Panc1 (cell line): Measurements from ENCODE around the gene MAPKAP1. TPM values are rescaled to one million over a fixed set of nuclear protein-coding genes. Genes with fewer than 3 reads are reported as not detected.
A peak's percentile ranks its signal among the peaks of the same experiment; 100 is the strongest.

Experiments used
- ATAC-seq: fragments of 200-7000 bp; cut with Tn5 transposase; 2 replicates; pipeline ENCODE4 v1.9.1; 2020; ENCODE audit warnings: mild to moderate bottlenecking, moderate library complexity
- BruUV-seq: library from RNA; stranded (reverse); fragments of 400-500 nt; replicated peaks from 2 replicates; lab custom pipeline; 2021; lab: Mats Ljungman, UMichigan
- CTCF ChIA-PET: fragments of 300-600 bp; sonication (Branson Sonifier 250); formaldehyde crosslinking; loops from one replicate; lab custom pipeline; 2022; ENCODE audit warnings: antibody characterized with exemption; lab: Charles Lee
- POLR2A ChIA-PET: fragments of 300-600 bp; sonication (Branson Sonifier 250); formaldehyde crosslinking; loops from one replicate; lab custom pipeline; 2022; ENCODE audit warnings: antibody characterized with exemption; lab: Charles Lee
- DNase-seq: peaks from one replicate; pipeline ENCODE4 v3.0.0-alpha.2; 2010; ENCODE audit warnings: low read depth, low spot score
- H3K27ac ChIP-seq: 2 replicates; pipeline ENCODE4 v1.5.1; 2011; ENCODE audit warnings: mild to moderate bottlenecking, low read length, inconsistent platforms
- H3K27me3 ChIP-seq: fragments of 200-500 bp; sonication (Bioruptor generic); 2 replicates; pipeline ENCODE4 v1.6.0; 2014; ENCODE audit warnings: low read length, inconsistent platforms; ENCODE audit not compliant: control insufficient read depth, insufficient read depth
- H3K36me3 ChIP-seq: fragments of 200-500 bp; sonication (Bioruptor generic); 2 replicates; pipeline ENCODE4 v1.5.1; 2014; ENCODE audit warnings: inconsistent platforms, mild to moderate bottlenecking, low read length, moderate library complexity; ENCODE audit not compliant: control insufficient read depth, insufficient read depth
- H3K4me1 ChIP-seq: 2 replicates; pipeline ENCODE4 v1.5.1; 2011; ENCODE audit warnings: inconsistent platforms, mild to moderate bottlenecking, low read length, moderate library complexity; ENCODE audit not compliant: control insufficient read depth, insufficient read depth
- H3K4me3 ChIP-seq, 2 experiments: 2 replicates each; pipeline ENCODE4 v1.5.1; 2011 to 2012; ENCODE audit warnings: low read depth in 2 of 2, low read length in 2 of 2, mild to moderate bottlenecking in 2 of 2, inconsistent platforms in 1 of 2, moderate library complexity in 1 of 2
- H3K9me3 ChIP-seq: fragments of 200-500 bp; sonication (Bioruptor generic); 2 replicates; pipeline ENCODE4 v1.5.1; 2014; ENCODE audit warnings: low read depth, mild to moderate bottlenecking, inconsistent platforms, low read length, moderate library complexity; ENCODE audit not compliant: control insufficient read depth, insufficient read depth
- POLR2AphosphoS5 ChIP-seq: IDR thresholded peaks from 2 replicates; pipeline ENCODE4 v1.6.1; 2012; ENCODE audit warnings: mild to moderate bottlenecking, low read depth, low read length, moderate library complexity
- SIN3A ChIP-seq: IDR thresholded peaks from 2 replicates; pipeline ENCODE4 v1.6.1; 2012; ENCODE audit warnings: low read depth, mild to moderate bottlenecking, low read length, moderate library complexity, borderline replicate concordance; ENCODE audit not compliant: insufficient read depth
- TCF7L2 ChIP-seq: IDR thresholded peaks from 2 replicates; pipeline ENCODE4 v1.6.1; 2011; ENCODE audit warnings: mild to moderate bottlenecking, low read depth, low read length, inconsistent platforms
- in situ Hi-C: cut with HindIII; loops from 2 replicates; pipeline ENCODE4 v1.10.0; 2016; ENCODE audit warnings: low sequenced_read_pairs, low pct_unique_long_range_greater_than_20kb
- intact Hi-C: fragments of 100-400 bp; cut with micrococcal nuclease; formaldehyde crosslinking; loops from one replicate; pipeline ENCODE4 v1.10.0; 2022; ENCODE audit not compliant: unreplicated experiment
- total RNA-seq: library from RNA; stranded (reverse); gene quantifications from one replicate; pipeline ENCODE4 v1.2.1, GENCODE V29; 2021; ENCODE audit not compliant: unreplicated experiment
- TF ChIP-seq, protein P1 (sequence below): fragments of 450-650 bp; IDR thresholded peaks from 2 replicates; pipeline ENCODE4 v1.5.1; 2017; ENCODE audit warnings: mild to moderate bottlenecking
- TF ChIP-seq, protein P2 (sequence below), 2 experiments: IDR thresholded peaks; 2 replicates each; pipeline ENCODE4 v1.6.1; 2011 to 2012; ENCODE audit warnings: low read depth in 2 of 2, control low read depth in 1 of 2, low read length in 1 of 2, mild to moderate bottlenecking in 1 of 2, moderate library complexity in 1 of 2; ENCODE audit not compliant: insufficient read depth in 1 of 2

Gene MAPKAP1
- total RNA-seq, 1 experiment from 2014 or later: 72.7 TPM

DNA sequence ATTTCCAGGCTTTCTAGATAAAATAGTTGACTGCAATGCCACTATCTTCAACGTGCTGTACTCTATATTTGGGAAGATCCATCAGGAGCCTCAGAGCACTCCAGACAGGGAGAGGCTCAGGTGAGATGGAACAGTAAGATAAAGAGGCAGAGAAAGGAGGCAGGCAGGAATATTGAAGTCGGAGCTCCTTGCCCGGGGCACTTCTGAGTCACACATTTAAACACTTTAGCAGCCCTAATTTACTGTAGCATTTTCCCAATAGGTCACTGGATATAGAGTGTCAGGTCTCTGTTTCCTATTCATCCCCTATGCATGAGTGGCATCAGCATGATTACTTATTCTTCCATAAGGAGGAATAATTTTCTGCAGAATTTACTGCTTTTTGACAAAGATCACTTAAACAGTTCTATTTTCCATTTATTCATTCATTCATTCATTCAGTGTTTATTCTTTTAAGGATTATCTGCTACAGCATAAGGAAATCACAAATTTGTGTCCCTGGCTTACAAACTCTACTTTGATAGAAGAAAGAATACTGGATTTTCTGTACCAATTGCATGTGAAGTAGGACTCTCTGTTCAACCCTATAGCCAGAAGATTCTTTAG lies 170.7 kb downstream of the MAPKAP1 start:
- ChIA-PET CTCF (interaction anchor here (0.5 to 0.6 kb wide), 2 partner anchors 9 to 133 kb away, joined by 5 to 6 read pairs; no protein-coding TSS in a partner anchor), POLR2A (no interaction called here)
- Histone ChIP-seq H3K27ac (no peak overlapping the region), H3K4me3 (no peak overlapping the region), H3K36me3 (no peaks in the 10 kb centered on the region), H3K27me3 (no peaks in the 10 kb centered on the region), H3K4me1 (peaks cover 14% of the 10 kb centered on the region), H3K9me3 (no peaks in the 10 kb centered on the region)
- in situ Hi-C loops: no loop called here
- BruUV-seq: no TSS peak
- DNase-seq (no peak), ATAC-seq (0 out of 2 replicates have a peak, but pooled peaks have one; percentile 45)
- TF ChIP-seq TCF7L2: no peak
- TF ChIP-seq, protein P1, sequence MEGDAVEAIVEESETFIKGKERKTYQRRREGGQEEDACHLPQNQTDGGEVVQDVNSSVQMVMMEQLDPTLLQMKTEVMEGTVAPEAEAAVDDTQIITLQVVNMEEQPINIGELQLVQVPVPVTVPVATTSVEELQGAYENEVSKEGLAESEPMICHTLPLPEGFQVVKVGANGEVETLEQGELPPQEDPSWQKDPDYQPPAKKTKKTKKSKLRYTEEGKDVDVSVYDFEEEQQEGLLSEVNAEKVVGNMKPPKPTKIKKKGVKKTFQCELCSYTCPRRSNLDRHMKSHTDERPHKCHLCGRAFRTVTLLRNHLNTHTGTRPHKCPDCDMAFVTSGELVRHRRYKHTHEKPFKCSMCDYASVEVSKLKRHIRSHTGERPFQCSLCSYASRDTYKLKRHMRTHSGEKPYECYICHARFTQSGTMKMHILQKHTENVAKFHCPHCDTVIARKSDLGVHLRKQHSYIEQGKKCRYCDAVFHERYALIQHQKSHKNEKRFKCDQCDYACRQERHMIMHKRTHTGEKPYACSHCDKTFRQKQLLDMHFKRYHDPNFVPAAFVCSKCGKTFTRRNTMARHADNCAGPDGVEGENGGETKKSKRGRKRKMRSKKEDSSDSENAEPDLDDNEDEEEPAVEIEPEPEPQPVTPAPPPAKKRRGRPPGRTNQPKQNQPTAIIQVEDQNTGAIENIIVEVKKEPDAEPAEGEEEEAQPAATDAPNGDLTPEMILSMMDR: no peak
- TF ChIP-seq, protein P2, sequence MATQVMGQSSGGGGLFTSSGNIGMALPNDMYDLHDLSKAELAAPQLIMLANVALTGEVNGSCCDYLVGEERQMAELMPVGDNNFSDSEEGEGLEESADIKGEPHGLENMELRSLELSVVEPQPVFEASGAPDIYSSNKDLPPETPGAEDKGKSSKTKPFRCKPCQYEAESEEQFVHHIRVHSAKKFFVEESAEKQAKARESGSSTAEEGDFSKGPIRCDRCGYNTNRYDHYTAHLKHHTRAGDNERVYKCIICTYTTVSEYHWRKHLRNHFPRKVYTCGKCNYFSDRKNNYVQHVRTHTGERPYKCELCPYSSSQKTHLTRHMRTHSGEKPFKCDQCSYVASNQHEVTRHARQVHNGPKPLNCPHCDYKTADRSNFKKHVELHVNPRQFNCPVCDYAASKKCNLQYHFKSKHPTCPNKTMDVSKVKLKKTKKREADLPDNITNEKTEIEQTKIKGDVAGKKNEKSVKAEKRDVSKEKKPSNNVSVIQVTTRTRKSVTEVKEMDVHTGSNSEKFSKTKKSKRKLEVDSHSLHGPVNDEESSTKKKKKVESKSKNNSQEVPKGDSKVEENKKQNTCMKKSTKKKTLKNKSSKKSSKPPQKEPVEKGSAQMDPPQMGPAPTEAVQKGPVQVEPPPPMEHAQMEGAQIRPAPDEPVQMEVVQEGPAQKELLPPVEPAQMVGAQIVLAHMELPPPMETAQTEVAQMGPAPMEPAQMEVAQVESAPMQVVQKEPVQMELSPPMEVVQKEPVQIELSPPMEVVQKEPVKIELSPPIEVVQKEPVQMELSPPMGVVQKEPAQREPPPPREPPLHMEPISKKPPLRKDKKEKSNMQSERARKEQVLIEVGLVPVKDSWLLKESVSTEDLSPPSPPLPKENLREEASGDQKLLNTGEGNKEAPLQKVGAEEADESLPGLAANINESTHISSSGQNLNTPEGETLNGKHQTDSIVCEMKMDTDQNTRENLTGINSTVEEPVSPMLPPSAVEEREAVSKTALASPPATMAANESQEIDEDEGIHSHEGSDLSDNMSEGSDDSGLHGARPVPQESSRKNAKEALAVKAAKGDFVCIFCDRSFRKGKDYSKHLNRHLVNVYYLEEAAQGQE (IDR thresholded peaks at IDR 0.05; ENCODE audit: insufficient read depth in 1 of 2, low read depth in 2 of 2, low read length in 1 of 2): no peak
- TF ChIP-seq SIN3A: no peak
- TF ChIP-seq POLR2AphosphoS5: no peak
- intact Hi-C loops: no loop called here

DNA sequence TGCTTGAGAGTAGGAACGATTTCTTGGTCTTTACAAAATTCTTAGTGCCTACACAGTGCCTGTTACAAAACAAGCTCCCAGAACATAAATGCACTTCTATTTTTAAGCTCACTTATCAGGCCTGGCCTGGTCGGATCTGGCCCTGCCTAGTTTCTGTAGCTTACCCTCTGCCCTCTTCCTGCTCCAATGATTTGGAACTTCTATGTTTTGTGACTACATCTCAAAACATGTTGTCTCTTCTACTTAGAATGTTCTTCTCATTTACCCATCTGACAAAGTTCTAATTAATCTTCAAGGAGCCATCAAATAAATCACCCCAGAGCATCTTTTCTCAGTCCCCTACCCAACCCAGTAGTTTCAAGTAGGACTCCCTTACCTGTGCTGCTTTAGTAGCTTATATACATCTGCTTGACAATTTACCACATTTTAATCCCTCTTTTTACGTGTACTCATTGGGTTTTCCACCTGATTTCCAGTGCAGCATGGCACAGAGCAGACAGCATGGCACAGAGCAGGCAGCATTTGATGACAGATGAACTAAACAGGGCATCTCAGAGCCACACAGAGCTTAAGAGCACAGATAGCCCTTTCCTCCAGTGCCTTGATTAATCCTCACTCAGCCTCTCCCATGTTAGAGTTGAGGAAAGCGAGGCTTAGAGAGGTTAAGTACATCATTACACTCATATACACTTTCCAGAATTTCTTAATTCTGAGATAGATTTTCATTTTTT lies 171.9 kb downstream of the MAPKAP1 start:
- Histone ChIP-seq H3K4me3 (no peak overlapping the region), H3K36me3 (no peaks in the 10 kb centered on the region), H3K4me1 (peaks cover 14% of the 10 kb centered on the region), H3K27me3 (no peaks in the 10 kb centered on the region), H3K9me3 (no peaks in the 10 kb centered on the region), H3K27ac (no peak overlapping the region)
- intact Hi-C loops: no loop called here
- in situ Hi-C loops: no loop called here
- DNase-seq (no peak), ATAC-seq (no peak)
- CTCF ChIA-PET: interaction anchor here (0.6 kb wide), 1 partner anchor 8 kb away, joined by 5 read pairs; no protein-coding TSS in a partner anchor
- BruUV-seq: no TSS peak
- POLR2A ChIA-PET: no interaction called here
- TF ChIP-seq, protein P1: no peak
- no peak for TF ChIP-seq TCF7L2
- TF ChIP-seq, protein P2 (IDR thresholded peaks at IDR 0.05; ENCODE audit: insufficient read depth in 1 of 2, low read depth in 2 of 2, low read length in 1 of 2): no peak
- no peak for TF ChIP-seq POLR2AphosphoS5
- no peak for TF ChIP-seq SIN3A
